ENCODE results near the gene POLR1A.

The POLR1A gene

GRCh38 chr2:86140969-86141392 lies 35.3 kb upstream of the POLR1A start:
- no peak for TF ChIP-seq CTCF (IDR thresholded peaks at IDR 0.05; ENCODE audit: low read depth, low read length)
- DNase-seq (ENCODE audit: extremely low read depth, low read depth), result no peak

GRCh38 chr2:86139981-86140380 lies 34.3 kb upstream of the POLR1A start:
- TF ChIP-seq CTCF (IDR thresholded peaks at IDR 0.05; ENCODE audit: low read depth, low read length), result no peak
- DNase-seq (ENCODE audit: extremely low read depth, low read depth), result no peak

- DNase-seq (ENCODE audit: extremely low read depth, low read depth), result no peak
- no peak for TF ChIP-seq CTCF (IDR thresholded peaks at IDR 0.05; ENCODE audit: low read depth, low read length)
These were observed 33.3 kb upstream of the POLR1A start for GRCh38 chr2:86138736-86139625.

GRCh38 chr2:86136141-86136540 lies 30.5 kb upstream of the POLR1A start:
- DNase-seq (ENCODE audit: extremely low read depth, low read depth), result no peak
- TF ChIP-seq CTCF (IDR thresholded peaks at IDR 0.05; ENCODE audit: low read depth, low read length), result no peak

GRCh38 chr2:86135653-86136052 lies 30.0 kb upstream of the POLR1A start:
- DNase-seq (ENCODE audit: extremely low read depth, low read depth), result no peak
- TF ChIP-seq CTCF (IDR thresholded peaks at IDR 0.05; ENCODE audit: low read depth, low read length), result no peak

GRCh38 chr2:86134709-86135108 lies 29.0 kb upstream of the POLR1A start:
- TF ChIP-seq CTCF (IDR thresholded peaks at IDR 0.05; ENCODE audit: low read depth, low read length), result no peak
- no peak for DNase-seq (ENCODE audit: extremely low read depth, low read depth)

- no peak for DNase-seq (ENCODE audit: extremely low read depth, low read depth)
These were observed 19.0 kb upstream of the POLR1A start for GRCh38 chr2:86124683-86125082.

More at GRCh38 chr2:86124683-86125082, 19.0 kb upstream of the POLR1A start:
- no peak for TF ChIP-seq CTCF (IDR thresholded peaks at IDR 0.05; ENCODE audit: low read depth, low read length)

Data from AG09319 (cell line).